ENCODE results near the gene FAM13A. TPM values are rescaled to one million over a fixed set of nuclear protein-coding genes. Genes with fewer than 3 reads are reported as not detected.

Gene FAM13A
- polyA plus RNA-seq, 1 of the 3 experiments (the other 2 are of a cell fraction), result 0.67 TPM

- TF ChIP-seq, protein P1, sequence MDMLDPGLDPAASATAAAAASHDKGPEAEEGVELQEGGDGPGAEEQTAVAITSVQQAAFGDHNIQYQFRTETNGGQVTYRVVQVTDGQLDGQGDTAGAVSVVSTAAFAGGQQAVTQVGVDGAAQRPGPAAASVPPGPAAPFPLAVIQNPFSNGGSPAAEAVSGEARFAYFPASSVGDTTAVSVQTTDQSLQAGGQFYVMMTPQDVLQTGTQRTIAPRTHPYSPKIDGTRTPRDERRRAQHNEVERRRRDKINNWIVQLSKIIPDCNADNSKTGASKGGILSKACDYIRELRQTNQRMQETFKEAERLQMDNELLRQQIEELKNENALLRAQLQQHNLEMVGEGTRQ (IDR thresholded peaks at IDR 0.05; ENCODE audit: borderline replicate concordance, low read depth, low read length), result no peak
- no peak for TF ChIP-seq ELF1 (IDR thresholded peaks at IDR 0.05)
These were observed 277.6 kb downstream of the FAM13A start (continued) for GRCh38 chr4:88779431-88779830.

DNA sequence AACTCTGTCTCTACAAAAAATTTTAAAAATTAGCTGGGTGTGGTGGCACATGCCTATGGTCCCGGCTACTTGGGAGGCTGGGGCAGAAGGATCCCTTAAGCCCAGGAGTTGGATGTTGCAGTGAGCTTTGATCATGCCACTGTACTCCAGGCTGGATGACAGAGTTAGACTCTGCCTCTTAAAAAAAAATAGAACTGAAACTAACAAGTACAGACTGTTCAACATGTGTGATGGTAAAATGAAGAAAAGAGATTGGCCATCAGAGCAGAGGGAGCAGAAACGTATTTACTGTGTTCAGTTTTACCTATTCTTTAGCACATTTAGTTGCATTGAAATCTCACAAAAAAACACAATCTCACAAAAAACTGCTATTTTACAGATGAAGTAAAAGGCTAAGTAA, 281.5 kb downstream of the FAM13A start:
- H3K27me3 ChIP-seq (ENCODE audit: insufficient read depth), result no peaks in the 10 kb centered on the region
- no peak overlapping the region for H3K27ac ChIP-seq (ENCODE audit: low read depth in 2 of 2, low read length in 1 of 2)
- H3K79me2 ChIP-seq (ENCODE audit: insufficient read depth), result no peaks in the 10 kb centered on the region
- ChIA-PET POLR2A (no interaction called here), CTCF (interaction anchor here (1.5 kb wide), 1 partner anchor 15 kb away, joined by 3 read pairs; no protein-coding TSS in a partner anchor)
- DNase-seq, result no peak
- no peaks in the 10 kb centered on the region for H3F3A ChIP-seq (replicated peaks; ENCODE audit: insufficient read depth)
- no peak overlapping the region for H3K9ac ChIP-seq
- H3K4me3 ChIP-seq (ENCODE audit: low read depth in 2 of 2, low read length in 1 of 2), result no peak overlapping the region
- TF ChIP-seq FOXJ3 (CRISPR knock-in tag; IDR thresholded peaks at IDR 0.05), result no peak
- TF ChIP-seq EP300 (IDR thresholded peaks at IDR 0.05; ENCODE audit: borderline replicate concordance in 1 of 2, low read depth in 1 of 2, low read length in 1 of 2), result no peak
- TF ChIP-seq SIN3A (IDR thresholded peaks at IDR 0.05; ENCODE audit: borderline replicate concordance, low read depth, low read length), result no peak
- TF ChIP-seq, protein P2, sequence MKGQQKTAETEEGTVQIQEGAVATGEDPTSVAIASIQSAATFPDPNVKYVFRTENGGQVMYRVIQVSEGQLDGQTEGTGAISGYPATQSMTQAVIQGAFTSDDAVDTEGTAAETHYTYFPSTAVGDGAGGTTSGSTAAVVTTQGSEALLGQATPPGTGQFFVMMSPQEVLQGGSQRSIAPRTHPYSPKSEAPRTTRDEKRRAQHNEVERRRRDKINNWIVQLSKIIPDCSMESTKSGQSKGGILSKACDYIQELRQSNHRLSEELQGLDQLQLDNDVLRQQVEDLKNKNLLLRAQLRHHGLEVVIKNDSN (IDR thresholded peaks at IDR 0.05; ENCODE audit: borderline replicate concordance, low read depth), result no peak
- no peaks in the 10 kb centered on the region for H4K20me1 ChIP-seq (ENCODE audit: insufficient read depth)
- no peaks in the 10 kb centered on the region for H3K9me3 ChIP-seq
- no peak overlapping the region for H2AFZ ChIP-seq (ENCODE audit: low read depth)
- H3K36me3 ChIP-seq (replicated peaks in 1 of 2; ENCODE audit: control insufficient read depth in 1 of 2, insufficient read depth in 2 of 2, low read length in 1 of 2), result no peaks in the 10 kb centered on the region
- H3K4me1 ChIP-seq (ENCODE audit: control insufficient read depth in 1 of 2, insufficient read depth in 2 of 2, low read depth in 1 of 2, low read length in 1 of 2), result no peaks in the 10 kb centered on the region
- no peaks in the 10 kb centered on the region for H3K9me2 ChIP-seq
- 76% methylated on average over 2 of the region's 2 CpGs for WGBS (ENCODE audit: low lambda C conversion rate)
- H3K4me2 ChIP-seq, result no peak overlapping the region

- Histone ChIP-seq H4K20me1 (ENCODE audit: insufficient read depth) (no peaks in the 10 kb centered on the region), H3K9ac (no peak overlapping the region), H3K79me2 (ENCODE audit: insufficient read depth) (no peaks in the 10 kb centered on the region), H3F3A (replicated peaks; ENCODE audit: insufficient read depth) (no peaks in the 10 kb centered on the region), H3K9me2 (no peaks in the 10 kb centered on the region), H2AFZ (ENCODE audit: low read depth) (no peak overlapping the region), H3K4me2 (no peak overlapping the region), H3K27me3 (ENCODE audit: insufficient read depth) (no peaks in the 10 kb centered on the region), H3K27ac (ENCODE audit: low read depth in 2 of 2, low read length in 1 of 2) (no peak overlapping the region), H3K9me3 (no peaks in the 10 kb centered on the region), H3K4me3 (ENCODE audit: low read depth in 2 of 2, low read length in 1 of 2) (no peak overlapping the region), H3K4me1 (ENCODE audit: control insufficient read depth in 1 of 2, insufficient read depth in 2 of 2, low read depth in 1 of 2, low read length in 1 of 2) (no peaks in the 10 kb centered on the region), H3K36me3 (replicated peaks in 1 of 2; ENCODE audit: control insufficient read depth in 1 of 2, insufficient read depth in 2 of 2, low read length in 1 of 2) (no peaks in the 10 kb centered on the region)
- 84% methylated on average over 1 of the region's 1 CpG for WGBS (ENCODE audit: low lambda C conversion rate)
- POLR2A ChIA-PET, result no interaction called here
- TF ChIP-seq, protein P2 (IDR thresholded peaks at IDR 0.05; ENCODE audit: borderline replicate concordance, low read depth), result no peak
- no peak for TF ChIP-seq SIN3A (IDR thresholded peaks at IDR 0.05; ENCODE audit: borderline replicate concordance, low read depth, low read length)
- no peak for TF ChIP-seq GATA2 (CRISPR knock-in tag; IDR thresholded peaks at IDR 0.05)
- TF ChIP-seq NRF1 (IDR thresholded peaks at IDR 0.05; ENCODE audit: low read depth, low read length), result no peak
- TF ChIP-seq, protein P3, sequence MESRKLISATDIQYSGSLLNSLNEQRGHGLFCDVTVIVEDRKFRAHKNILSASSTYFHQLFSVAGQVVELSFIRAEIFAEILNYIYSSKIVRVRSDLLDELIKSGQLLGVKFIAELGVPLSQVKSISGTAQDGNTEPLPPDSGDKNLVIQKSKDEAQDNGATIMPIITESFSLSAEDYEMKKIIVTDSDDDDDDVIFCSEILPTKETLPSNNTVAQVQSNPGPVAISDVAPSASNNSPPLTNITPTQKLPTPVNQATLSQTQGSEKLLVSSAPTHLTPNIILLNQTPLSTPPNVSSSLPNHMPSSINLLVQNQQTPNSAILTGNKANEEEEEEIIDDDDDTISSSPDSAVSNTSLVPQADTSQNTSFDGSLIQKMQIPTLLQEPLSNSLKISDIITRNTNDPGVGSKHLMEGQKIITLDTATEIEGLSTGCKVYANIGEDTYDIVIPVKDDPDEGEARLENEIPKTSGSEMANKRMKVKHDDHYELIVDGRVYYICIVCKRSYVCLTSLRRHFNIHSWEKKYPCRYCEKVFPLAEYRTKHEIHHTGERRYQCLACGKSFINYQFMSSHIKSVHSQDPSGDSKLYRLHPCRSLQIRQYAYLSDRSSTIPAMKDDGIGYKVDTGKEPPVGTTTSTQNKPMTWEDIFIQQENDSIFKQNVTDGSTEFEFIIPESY (IDR thresholded peaks at IDR 0.05; ENCODE audit: borderline replicate concordance, low read depth), result no peak
- no peak for TF ChIP-seq EP300 (IDR thresholded peaks at IDR 0.05; ENCODE audit: borderline replicate concordance in 1 of 2, low read depth in 1 of 2, low read length in 1 of 2)
- TF ChIP-seq EZH2phosphoT487 (IDR thresholded peaks at IDR 0.05; ENCODE audit: borderline replicate concordance, low read depth), result no peak
- CTCF ChIA-PET, result interaction anchor here (1.5 kb wide), 1 partner anchor 16 kb away, joined by 3 read pairs; no protein-coding TSS in a partner anchor
- DNase-seq, result no peak
These were observed 282.0 kb downstream of the FAM13A start for GRCh38 chr4:88775026-88775425.
